ENCODE results near the gene MXRA8.

DNA sequence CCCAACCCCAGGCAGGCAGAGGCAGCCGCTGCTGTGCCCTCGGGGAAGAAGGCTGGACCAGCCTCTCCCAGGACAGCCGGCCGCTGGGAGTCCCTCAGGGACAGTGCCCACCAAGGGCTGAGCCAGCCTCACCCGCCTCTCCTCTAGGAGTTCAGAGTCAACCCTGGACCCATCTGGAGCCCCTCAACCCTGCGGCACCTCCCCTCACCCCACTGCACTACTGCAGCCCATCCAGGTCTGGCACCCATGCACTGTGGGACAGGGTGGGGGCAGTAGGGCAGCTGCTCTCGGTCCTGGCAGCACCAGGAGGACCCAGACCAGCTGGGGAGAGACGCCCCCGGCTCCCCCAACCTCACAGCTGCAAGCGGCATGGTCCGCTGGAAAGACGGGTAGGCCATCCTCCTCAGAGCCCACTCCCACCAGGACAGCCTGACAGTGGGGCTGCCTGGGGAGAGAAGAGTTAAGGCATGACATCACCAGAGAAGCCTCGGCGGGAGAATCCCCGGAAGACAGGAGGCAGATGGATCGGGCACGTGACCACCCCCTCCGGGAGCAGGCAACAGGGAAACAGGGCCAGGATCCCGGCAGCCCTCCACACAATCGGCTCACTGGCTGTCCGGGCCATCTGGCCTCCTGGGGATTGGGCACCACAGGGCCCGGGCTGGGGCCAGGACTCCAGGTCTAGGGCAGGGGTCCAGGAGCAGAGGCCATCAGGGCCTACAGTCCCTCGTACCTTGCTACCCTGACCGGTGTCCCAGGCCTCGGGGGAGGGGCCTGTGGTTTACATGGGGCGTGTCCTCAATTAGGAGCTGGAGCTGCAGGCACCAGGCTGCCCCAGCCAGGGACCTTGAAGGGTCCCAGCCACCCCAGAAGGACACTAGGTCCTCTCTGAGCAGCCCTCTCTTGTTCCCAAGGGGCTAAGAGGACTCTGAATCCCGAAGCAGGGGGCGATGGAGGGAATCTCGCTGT, 53.7 kb downstream of the MXRA8 start:
- TF ChIP-seq YY1 (IDR thresholded peaks at IDR 0.05; ENCODE audit: insufficient read depth, insufficient read length) (no peak), SUZ12 (IDR thresholded peaks at IDR 0.05; ENCODE audit: extremely low read depth, insufficient read depth, insufficient read length) (no peak), ZNF274 (IDR thresholded peaks at IDR 0.05; ENCODE audit: low read depth, low read length) (no peak)

Data from NT2/D1 (cell line).